Lung microvascular endothelial cell (primary cell): ENCODE results near the gene ITGB1BP2. TPM values are rescaled to one million over a fixed set of nuclear protein-coding genes. Genes with fewer than 3 reads are reported as not detected.
A peak's percentile ranks its signal among the peaks of the same experiment; 100 is the strongest.
"Not testable (repeated sequence)": the region's sequence is repeated elsewhere in the genome, so short reads cannot be mapped to it uniquely, and the experiment has no call there.

Experiments used
- DNase-seq, 2 donors: peaks; one replicate each; pipeline versions ENCODE4 v3.0.0 to v3.0.0-alpha.2; 2010; ENCODE audit warnings: low read depth in 2 of 2
- total RNA-seq: library from RNA; depleted of rRNA; stranded (reverse); fragments of >200 nt; gene quantifications from 2 replicates; pipeline ENCODE4 v1.2.1, GENCODE V29; 2014

ITGB1BP2 gene
- total RNA-seq, 1 donor from 2014 or later, result 0.40 TPM

DNA sequence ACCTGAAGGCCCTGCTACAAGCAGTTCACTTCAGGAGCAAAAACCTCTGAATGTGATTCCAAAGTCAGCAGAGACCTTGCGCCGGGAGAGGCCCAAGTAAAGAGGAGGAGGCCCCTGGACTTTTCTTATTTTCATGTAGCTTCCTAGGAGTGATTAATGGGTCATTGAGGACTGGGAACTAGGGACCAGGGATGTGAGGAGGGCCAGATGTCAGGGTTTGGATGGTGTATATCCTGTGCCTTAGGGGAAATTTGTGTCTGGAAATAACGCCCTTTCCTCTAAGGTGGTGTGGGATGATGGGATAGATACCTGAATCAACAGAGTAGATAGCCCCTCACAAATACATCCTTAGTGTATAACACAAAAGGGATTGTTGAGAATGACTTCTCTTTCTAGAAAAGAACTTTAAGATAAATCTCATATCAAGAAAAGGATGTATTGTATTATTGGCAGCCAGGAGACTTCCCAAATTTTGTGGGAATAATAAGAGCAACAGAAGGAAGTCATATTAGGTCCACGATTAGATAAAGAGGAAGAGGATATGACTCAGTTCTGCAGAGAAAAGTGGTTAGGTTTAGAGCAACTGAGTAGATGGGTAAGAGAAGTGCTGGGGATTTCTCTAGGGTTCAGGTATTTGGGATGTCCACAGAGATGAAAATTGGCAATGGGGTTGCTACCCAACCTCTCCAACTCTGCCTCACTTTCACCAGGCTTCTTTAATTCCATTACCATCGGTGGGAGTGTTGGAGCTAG lies 1.1 kb downstream of the ITGB1BP2 start:
- peak in 1 of 2 donors; percentile 51 for DNase-seq

DNA sequence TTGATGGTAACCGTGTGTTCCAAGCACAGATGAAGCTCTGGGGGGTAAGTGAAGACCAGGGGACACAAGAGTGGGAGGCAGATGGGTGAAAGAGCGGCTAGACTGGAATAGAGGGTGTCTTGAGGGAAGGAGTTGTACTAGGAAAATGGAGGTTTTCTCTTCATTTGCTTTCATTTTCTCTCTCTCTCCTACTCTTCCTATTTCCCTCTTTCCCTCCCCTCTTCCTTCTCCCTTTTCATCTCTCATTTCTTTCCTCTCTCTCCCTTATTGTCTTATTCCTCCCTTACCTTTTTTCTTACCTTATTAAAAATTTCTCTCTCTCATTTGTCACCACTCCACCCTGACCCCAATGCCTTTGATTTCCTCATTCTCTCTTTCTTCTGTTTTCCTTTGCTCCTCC lies 3.0 kb downstream of the ITGB1BP2 start:
- no peak for DNase-seq

DNA sequence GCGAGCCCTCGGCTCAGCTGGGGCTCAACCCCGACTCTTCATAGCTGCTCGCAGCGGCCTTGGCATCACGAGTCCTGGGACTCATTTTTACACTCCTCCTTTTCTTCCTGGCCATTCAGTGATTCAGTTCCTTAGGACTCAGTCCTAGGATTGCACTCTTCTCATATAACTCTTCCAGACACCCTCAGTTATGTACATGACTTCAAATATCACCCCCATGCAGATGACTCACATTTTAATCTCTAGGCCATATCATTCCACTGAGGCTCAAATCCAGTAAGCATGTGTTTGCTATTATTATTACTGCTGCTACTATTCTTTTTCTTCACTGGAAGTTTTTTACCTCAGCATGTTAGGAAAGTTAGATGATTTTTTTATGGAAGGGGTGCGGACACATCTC lies 14.4 kb downstream of the ITGB1BP2 start:
- DNase-seq, result no peak

DNA sequence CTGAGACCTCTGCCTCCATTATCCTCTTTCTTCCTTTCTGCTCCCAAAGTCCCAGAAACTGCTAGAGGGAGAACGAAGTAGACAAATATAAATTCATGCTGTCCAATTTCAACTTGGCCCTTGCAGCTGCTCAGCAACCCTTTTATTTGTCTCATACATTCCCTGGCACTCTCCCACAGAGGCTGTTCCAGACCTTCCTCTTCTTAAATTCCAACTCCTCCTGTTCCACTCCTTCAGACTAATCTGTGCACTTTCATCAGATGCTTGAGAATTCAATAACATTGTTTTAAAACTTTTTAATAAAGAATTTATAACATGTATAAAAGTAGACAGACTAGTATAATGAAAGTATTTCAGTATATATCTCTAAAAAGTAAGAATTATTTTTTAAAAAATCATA lies 15.4 kb downstream of the ITGB1BP2 start:
- not testable (repeated sequence) for DNase-seq

DNA sequence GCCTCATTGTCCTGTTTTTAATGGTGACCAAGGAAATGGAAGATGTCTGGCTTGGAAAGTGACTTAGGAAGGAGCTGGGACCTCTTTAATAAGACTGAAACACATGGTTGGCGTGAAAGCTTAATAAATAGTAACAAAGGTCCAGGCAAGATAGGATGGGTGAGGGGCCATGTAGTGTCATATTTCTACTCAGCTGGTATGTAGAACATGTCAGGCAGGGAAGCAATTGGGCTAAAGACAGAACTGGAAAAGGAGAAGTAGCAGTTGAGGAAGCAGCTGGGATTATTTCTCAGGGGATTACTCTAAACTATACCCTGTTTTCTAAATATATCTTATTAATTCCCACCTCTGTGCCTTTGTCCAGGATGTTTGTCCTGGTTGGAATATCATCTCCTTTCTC lies 18.6 kb downstream of the ITGB1BP2 start:
- no peak for DNase-seq

DNA sequence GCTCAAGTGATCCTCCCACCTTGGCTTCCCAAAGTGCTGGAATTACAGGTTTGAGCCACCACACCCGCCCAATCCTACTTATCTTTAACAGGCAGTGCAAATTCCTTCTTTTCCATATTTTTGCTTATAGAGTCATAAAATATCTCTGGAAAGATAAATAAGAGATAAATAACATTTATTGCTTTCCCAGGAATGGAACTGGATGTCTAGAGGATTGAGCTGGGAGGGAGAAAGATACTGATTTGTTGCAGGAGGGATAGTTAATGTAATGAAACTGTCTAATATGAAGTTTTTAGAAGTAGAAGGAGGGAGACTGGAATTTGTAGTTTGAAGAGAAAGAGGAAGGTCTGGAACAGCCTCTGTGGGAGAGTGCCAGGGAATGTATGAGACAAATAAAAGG lies 20.2 kb downstream of the ITGB1BP2 start:
- DNase-seq, result no peak

DNA sequence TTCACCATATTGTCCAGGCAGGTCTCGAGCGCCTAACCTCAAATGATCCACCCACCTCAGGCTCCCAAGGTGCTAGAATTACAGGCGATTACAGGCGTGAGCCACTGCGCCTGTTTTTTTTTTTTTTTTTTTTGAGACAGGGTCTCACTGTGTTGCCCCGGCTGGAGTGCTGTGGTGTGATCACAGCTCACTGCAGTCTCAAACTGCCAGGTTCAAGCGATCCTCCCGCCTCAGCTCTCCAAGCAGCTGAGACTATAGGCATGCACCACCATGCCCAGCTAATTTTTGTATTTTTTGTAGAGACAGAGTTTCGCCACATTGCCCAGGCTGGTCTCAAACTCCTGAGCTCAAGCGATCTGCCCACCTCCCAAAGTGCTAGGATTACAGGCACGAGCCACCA lies 22.9 kb downstream of the ITGB1BP2 start:
- DNase-seq, result not testable (repeated sequence)

DNA sequence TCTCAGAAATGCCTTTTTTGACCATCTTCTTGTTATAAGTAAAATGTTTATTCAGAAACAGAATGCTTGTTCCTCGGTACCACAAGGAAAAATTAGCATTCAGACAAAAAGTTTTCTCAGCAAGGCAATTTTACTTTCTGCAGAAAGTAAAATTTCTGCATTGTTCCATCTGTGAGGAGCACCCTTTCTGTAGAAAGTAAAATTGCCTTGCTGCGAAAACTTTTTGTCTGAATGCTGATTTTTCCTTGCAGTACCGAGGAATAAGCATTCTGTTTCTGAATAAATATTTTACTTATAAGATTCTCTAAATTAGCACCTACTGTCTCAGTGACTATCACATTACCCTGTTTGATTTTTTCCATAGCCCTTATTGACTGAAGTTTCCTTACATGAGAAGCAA lies 24.8 kb downstream of the ITGB1BP2 start:
- DNase-seq, result no peak

DNA sequence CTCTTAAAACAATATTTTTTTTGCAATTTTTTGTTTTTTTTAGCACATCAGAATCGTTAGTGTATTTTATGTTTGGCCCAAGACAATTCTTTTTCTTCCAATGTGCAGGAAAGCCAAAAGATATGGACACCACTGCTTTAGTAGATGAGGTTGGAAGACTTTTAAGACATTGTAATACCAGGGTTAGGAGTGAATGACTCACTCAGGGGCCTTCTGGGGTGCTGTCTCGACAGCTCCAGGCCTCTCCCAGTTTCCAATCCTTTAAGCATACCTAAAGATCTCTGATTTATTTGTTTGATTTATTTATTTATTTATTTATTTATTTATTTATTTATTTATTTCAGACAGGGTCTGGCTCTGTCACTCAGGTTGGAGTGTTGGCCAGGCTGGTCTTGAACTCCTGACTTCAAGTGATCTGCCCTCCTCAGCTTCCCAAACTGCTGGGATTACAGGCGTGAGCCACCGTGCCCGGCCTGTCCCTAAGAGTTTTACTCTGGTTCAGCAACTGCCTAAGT lies 47.7 kb downstream of the ITGB1BP2 start:
- DNase-seq, result not testable (repeated sequence)

DNA sequence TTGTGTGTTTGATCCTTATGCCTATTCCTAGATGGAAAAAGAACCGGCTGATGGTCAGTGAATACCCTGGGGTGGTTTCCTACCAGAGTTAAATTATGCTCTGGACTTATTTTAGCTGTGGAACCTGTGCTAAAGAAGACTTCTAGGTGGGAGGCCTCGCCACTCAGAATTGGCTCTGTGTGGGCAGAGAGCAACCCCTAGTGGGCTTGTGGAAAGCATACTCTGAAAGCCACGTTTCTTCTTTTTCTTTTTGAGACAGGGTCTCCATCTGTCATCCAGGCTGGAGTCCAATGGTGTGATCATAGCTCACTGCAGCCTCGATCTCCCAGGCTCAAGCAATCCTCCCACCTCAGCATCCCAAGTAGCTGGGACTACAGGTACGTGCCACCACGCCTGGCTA lies 48.3 kb downstream of the ITGB1BP2 start:
- not testable (repeated sequence) for DNase-seq

DNA sequence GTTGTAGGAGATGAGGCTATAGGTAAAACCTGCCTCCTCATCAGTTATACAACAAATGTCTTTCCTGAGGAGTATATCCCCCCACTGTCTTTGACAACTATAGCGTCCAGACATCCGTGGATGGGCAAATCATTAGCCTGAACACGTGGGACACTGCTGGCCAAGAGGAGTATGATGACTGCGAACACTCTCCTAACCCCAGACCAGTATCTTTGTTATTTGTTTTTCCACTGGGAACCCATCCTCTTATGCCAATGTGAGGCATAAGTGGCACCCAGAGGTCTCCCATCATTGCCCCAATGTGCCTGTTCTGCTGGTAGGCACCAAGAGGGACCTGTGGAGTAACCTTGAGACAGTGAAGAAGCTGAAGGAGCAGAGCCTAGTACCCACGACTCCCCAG lies 50.9 kb downstream of the ITGB1BP2 start:
- DNase-seq, result not testable (repeated sequence)

Other genes starting within 250 kb of the ITGB1BP2 start
- 62.3 and 76.6 TPM in 2 replicates for gene SNX12, start 233.4 kb upstream of the ITGB1BP2 start, total RNA-seq
- 5.2 and 11.7 TPM in 2 replicates for gene FOXO4, start 205.9 kb upstream of the ITGB1BP2 start, total RNA-seq
- not detected in 2 replicates for gene CXorf65, start 195.0 kb upstream of the ITGB1BP2 start, total RNA-seq
- not detected in 2 replicates for gene IL2RG, start 190.2 kb upstream of the ITGB1BP2 start, total RNA-seq
- gene MED12, start 183.2 kb upstream of the ITGB1BP2 start, total RNA-seq, result 23.8 and 30.0 TPM in 2 replicates
- under 0.01 TPM in 2 replicates for gene NLGN3, start 156.9 kb upstream of the ITGB1BP2 start, total RNA-seq
- gene GJB1, start 78.5 kb upstream of the ITGB1BP2 start, total RNA-seq, result not detected in 2 replicates
- gene ZMYM3, start 47.6 kb upstream of the ITGB1BP2 start, total RNA-seq, result 7.9 and 8.5 TPM in 2 replicates
- gene NONO, start 18.1 kb upstream of the ITGB1BP2 start, total RNA-seq, result 280 and 309 TPM in 2 replicates
- gene TAF1, start 64.6 kb downstream of the ITGB1BP2 start, total RNA-seq, result 23.8 and 28.4 TPM in 2 replicates
- gene OGT, start 231.4 kb downstream of the ITGB1BP2 start, total RNA-seq, result 59.1 and 83.1 TPM in 2 replicates